Measurements from ENCODE around the gene LCE3D.
"Not testable (repeated sequence)": the region's sequence is repeated elsewhere in the genome, so short reads cannot be mapped to it uniquely, and the experiment has no call there.

The LCE3D gene

GRCh38 chr1:152580433-152580832 is at the start of gene LCE3D:
Gene LCE3D, minus strand, starts transcription at chr1:152580516. Its CDS starts 580 bp downstream, at chr1:152579936.
- DNase-seq = no peak

- DNase-seq = no peak
Measured at GRCh38 chr1:152626744-152627143, 46.4 kb upstream of the LCE3D start.

- DNase-seq = no peak
Measured at GRCh38 chr1:152623203-152623844, 43.0 kb upstream of the LCE3D start.

- no peak for DNase-seq
Measured at GRCh38 chr1:152622803-152623202, 42.5 kb upstream of the LCE3D start, which contains the start of gene LCE3A. Gene LCE3A, minus strand, starts transcription at chr1:152623103. Its CDS starts 0 bp downstream, at chr1:152623103.

GRCh38 chr1:152621993-152622392 is 41.7 kb upstream of the LCE3D start:
- DNase-seq = no peak

GRCh38 chr1:152613511-152613910 is 33.2 kb upstream of the LCE3D start, which contains the start of gene LCE3B:
Gene LCE3B, plus strand, starts transcription at chr1:152613811. Its CDS starts 0 bp downstream, at chr1:152613811.
- DNase-seq = no peak

GRCh38 chr1:152599934-152600333 is 19.6 kb upstream of the LCE3D start, which contains the start of gene LCE3C:
Gene LCE3C, plus strand, starts transcription at chr1:152600234. Its CDS starts 498 bp downstream, at chr1:152600732.
- no peak for DNase-seq

GRCh38 chr1:152596986-152597385 is 16.7 kb upstream of the LCE3D start:
- no peak for DNase-seq

- no peak for DNase-seq
Measured at GRCh38 chr1:152585586-152585985, 5.3 kb upstream of the LCE3D start.

GRCh38 chr1:152582647-152583046 is 2.3 kb upstream of the LCE3D start:
- DNase-seq = no peak

GRCh38 chr1:152579526-152579925 is 790 bp downstream of the LCE3D start:
- DNase-seq = not testable (repeated sequence)

- no peak for DNase-seq
Measured at GRCh38 chr1:152577168-152577567, 3.1 kb downstream of the LCE3D start.

- no peak for DNase-seq
Measured at GRCh38 chr1:152566681-152567080, 13.6 kb downstream of the LCE3D start, which contains the start of gene LCE3E. Gene LCE3E, minus strand, starts transcription at chr1:152566780. Its CDS starts 572 bp downstream, at chr1:152566208.

GRCh38 chr1:152565535-152566215 is 14.6 kb downstream of the LCE3D start:
- no peak for DNase-seq

GRCh38 chr1:152565115-152565514 is 15.2 kb downstream of the LCE3D start:
- no peak for DNase-seq

- DNase-seq = not testable (repeated sequence)
Measured at GRCh38 chr1:152548358-152548757, 32.0 kb downstream of the LCE3D start.

- DNase-seq = no peak
Measured at GRCh38 chr1:152546704-152547103, 33.6 kb downstream of the LCE3D start.

GRCh38 chr1:152543820-152544219 is 36.5 kb downstream of the LCE3D start:
- no peak for DNase-seq

GRCh38 chr1:152539901-152540300 is 40.4 kb downstream of the LCE3D start:
- DNase-seq = no peak

- no peak for DNase-seq
Measured at GRCh38 chr1:152537496-152537895, 42.8 kb downstream of the LCE3D start.

- DNase-seq = no peak
Measured at GRCh38 chr1:152535774-152536173, 44.5 kb downstream of the LCE3D start.

- DNase-seq = peak; percentile 38
Measured at GRCh38 chr1:152533327-152533938, 46.9 kb downstream of the LCE3D start.
